Spleen (tissue), 7 donors: ENCODE measurements around the gene C9orf72.

Source experiments
- CTCF ChIP-seq, 11 experiments: fragments of 200-600 bp in 7 of 11; fragments of 450-650 bp in 4 of 11; sonication (generic) in 4 of 11; IDR thresholded peaks in 8 of 11; conservative IDR thresholded peaks in 3 of 11; 1 replicate in 7 of 11; 2 replicates in 4 of 11; pipeline versions ENCODE4 v1.4.0 to v1.8.0; 2016 to 2021; ENCODE audit warnings: antibody characterized with exemption in 11 of 11, inconsistent platforms in 4 of 11, mild to moderate bottlenecking in 1 of 11
- POLR2A ChIP-seq, 3 donors: fragments of 450-650 bp; IDR thresholded peaks; one replicate each; pipeline ENCODE4 v1.5.1; 2017; ENCODE audit warnings: antibody characterized with exemption in 3 of 3, mild to moderate bottlenecking in 1 of 3
- donor health status: DM: no; HTN: no; CAD: no; lungs with moderate emphysema.
- donor health status: DM: no; HTN: no; CAD: no.
- donor health status: DM: no; HTN: no; CAD: no.

GRCh38 chr9:27503623-27504022, 69.7 kb downstream of the C9orf72 start:
- no peak for TF ChIP-seq POLR2A (IDR thresholded peaks at IDR 0.05)
- TF ChIP-seq CTCF (IDR thresholded peaks at IDR 0.05 in 8 of 11, conservative IDR thresholded peaks at IDR 0.05 in 3 of 11), result no peak
